H1 (cell line): ENCODE measurements around the gene BCAS3. TPM values are rescaled to one million over a fixed set of nuclear protein-coding genes. Genes with fewer than 3 reads are reported as not detected.

Experiments
- BRCA1 ChIP-seq: IDR thresholded peaks from 2 replicates; pipeline ENCODE4 v1.6.1; 2012; ENCODE audit warnings: low read depth, low read length, improper control_type of control experiment
- CTBP2 ChIP-seq: IDR thresholded peaks from 2 replicates; pipeline ENCODE4 v1.7.0; 2011; ENCODE audit warnings: borderline replicate concordance, mild to moderate bottlenecking, moderate library complexity, mixed read lengths, low read length; ENCODE audit not compliant: insufficient read depth, insufficient read length
- PHF8 ChIP-seq: fragments of 200-600 bp; sonication (generic); conservative IDR thresholded peaks from 2 replicates; pipeline ENCODE4 v1.7.1; 2012; ENCODE audit warnings: low read depth, mild to moderate bottlenecking, inconsistent platforms, low read length, moderate library complexity
- RBBP5 ChIP-seq: IDR thresholded peaks from 2 replicates; pipeline ENCODE4 v1.7.1; 2012; ENCODE audit warnings: low read depth, mild to moderate bottlenecking, inconsistent platforms, low read length, moderate library complexity, borderline replicate concordance
- RFX5 ChIP-seq: IDR thresholded peaks from 2 replicates; pipeline ENCODE4 v1.6.1; 2011; ENCODE audit warnings: low read depth, low read length, improper control_type of control experiment, borderline replicate concordance
- SP4 ChIP-seq: IDR thresholded peaks from 2 replicates; pipeline ENCODE4 v1.6.1; 2012; ENCODE audit warnings: low read length, inconsistent platforms
- YY1 ChIP-seq: IDR thresholded peaks from 2 replicates; pipeline ENCODE4 v1.6.1; 2011; ENCODE audit warnings: low read depth, mild to moderate bottlenecking, low read length
- polyA plus RNA-seq, 7 experiments: library from polyadenylated mRNA; depleted of rRNA in 3 of 7; stranded (reverse) in 5 of 7; unstranded in 2 of 7; fragments of >200 nt in 5 of 7; fragments of 200-250 nt in 2 of 7; gene quantifications; 1 replicate in 5 of 7; 2 replicates in 1 of 7; 4 replicates in 1 of 7; pipeline versions ENCODE4 v1.2.1 to v1.2.3, GENCODE V29; 2011 to 2013; ENCODE audit warnings: missing spikeins in 2 of 7, mixed read lengths in 2 of 7
- total RNA-seq: library from RNA; stranded (reverse); fragmentation: NEBNext Ultra II Directional; extraction: Animal tissue kit (Norgen Biotek cat#: 25700); gene quantifications from 2 replicates; pipeline ENCODE4 v1.2.1, GENCODE V29; 2021
- TF ChIP-seq, protein P1 (sequence below): IDR thresholded peaks from 2 replicates; pipeline ENCODE4 v1.6.1; 2012; ENCODE audit warnings: inconsistent platforms

Gene BCAS3
- total and polyA plus RNA-seq, 2 of the 8 experiments (the other 6 are each of a cell fraction or from before 2014, with no cell fraction given) = 9.9 to 13.3 TPM

DNA sequence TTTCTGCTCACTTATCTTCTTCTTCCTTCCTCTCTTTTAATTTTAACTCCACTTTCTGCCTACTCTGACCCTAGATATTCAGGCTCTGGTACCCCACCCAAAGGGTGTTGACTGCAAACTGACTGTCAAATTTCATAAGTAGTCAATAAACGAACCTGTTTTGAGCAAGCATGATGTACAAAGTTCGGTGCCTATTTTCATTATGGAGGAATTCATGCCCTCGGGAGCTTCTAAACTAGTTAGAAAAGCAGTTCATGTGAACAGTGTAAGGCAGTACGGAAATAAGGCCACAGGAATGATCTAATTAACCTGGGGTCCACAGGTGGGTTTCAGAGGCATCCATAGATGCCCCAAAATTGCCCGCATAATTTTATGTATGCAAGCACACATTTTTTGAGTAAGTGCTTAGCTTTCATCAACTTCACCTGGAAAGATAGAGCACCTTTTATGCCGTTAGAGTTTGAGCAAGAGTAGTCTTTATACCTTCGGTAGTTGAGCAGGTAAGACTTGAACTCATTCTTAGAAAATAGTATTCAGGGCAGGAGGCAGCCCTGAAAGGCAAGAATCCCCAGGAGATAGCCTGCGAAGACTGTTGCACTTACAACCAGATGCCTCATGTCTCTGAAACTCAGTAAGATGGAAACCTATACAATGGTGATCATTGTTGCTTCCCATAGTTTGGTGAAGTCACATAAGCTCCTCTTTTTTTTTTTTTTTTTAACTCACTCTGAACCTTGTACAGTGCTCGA is 685.4 kb downstream of the BCAS3 start (continued):
- TF ChIP-seq, protein P1, sequence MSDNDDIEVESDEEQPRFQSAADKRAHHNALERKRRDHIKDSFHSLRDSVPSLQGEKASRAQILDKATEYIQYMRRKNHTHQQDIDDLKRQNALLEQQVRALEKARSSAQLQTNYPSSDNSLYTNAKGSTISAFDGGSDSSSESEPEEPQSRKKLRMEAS = no peak
- TF ChIP-seq RFX5 = no peak
- no peak for TF ChIP-seq YY1
- TF ChIP-seq SP4 = no peak
- TF ChIP-seq RBBP5 = no peak
- no peak for TF ChIP-seq PHF8
- TF ChIP-seq BRCA1 = no peak
- no peak for TF ChIP-seq CTBP2
